Measurements from ENCODE around the gene UMPS. TPM values are rescaled to one million over a fixed set of nuclear protein-coding genes. Genes with fewer than 3 reads are reported as not detected.

UMPS gene
- total and polyA plus RNA-seq, 12 donors, result 3.1 to 14.4 (median 7.2) TPM

GRCh38 chr3:124731760-124732159, 1.5 kb downstream of the UMPS start:
- intact Hi-C loops (cut with DNase I), result no loop called here
- Histone ChIP-seq H3K36me3 (peaks cover 0 to 30% (median 12%) of the 10 kb centered on the region in 9 donors), H3K4me3 (peak overlapping the region in 1 of 10 donors; percentile 95), H3K4me1 (peaks cover 0 to 41% (median 19%) of the 10 kb centered on the region in 9 donors), H3K27ac (no peak overlapping the region), H3K27me3 (peaks cover 0 to 26% (median 0%) of the 10 kb centered on the region in 7 donors), H3K9me3 (no peaks in the 10 kb centered on the region)
- ATAC-seq, result no peak
- DNase-seq, result no peak
- WGBS, 2 donors, result 84 to 90% methylated on average over 4 of the region's 4 CpGs
- no peak for TF ChIP-seq CTCF (IDR thresholded peaks at IDR 0.05)

DNA sequence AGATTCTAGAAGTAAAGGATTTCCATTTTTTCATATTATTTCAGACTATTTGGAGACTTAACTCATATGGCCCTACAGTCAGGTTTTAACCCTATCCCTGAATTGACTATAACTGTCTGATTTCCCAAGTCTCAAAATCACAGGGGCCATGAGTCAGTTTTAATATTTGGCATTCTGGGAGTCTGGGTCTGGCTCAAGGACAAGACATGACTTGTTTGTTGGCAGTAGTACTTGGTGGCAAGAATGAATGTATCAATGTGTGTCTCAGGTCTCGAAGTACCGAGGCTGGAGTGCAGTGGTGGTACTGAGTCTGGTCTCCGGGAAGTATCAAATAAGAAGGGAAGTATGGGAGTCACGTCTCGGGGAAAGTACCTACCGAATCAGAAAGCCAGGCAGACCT, 10.8 kb downstream of the UMPS start:
- peaks cover 0 to 9% (median 0%) of the 10 kb centered on the region in 9 donors for H3K4me1 ChIP-seq
- no peak overlapping the region for H3K4me3 ChIP-seq
- no peaks in the 10 kb centered on the region for H3K27me3 ChIP-seq
- H3K27ac ChIP-seq, result no peak overlapping the region
- TF ChIP-seq CTCF (IDR thresholded peaks at IDR 0.05), result no peak
- ATAC-seq (peak in 1 of 8 donors; percentile 60), DNase-seq (no peak)
- intact Hi-C loops (cut with DNase I), result no loop called here
- no peaks in the 10 kb centered on the region for H3K9me3 ChIP-seq
- WGBS, 2 donors, result 89 to 92% methylated on average over 6 of the region's 6 CpGs
- peaks cover 0 to 100% (median 56%) of the 10 kb centered on the region in 9 donors for H3K36me3 ChIP-seq

DNA sequence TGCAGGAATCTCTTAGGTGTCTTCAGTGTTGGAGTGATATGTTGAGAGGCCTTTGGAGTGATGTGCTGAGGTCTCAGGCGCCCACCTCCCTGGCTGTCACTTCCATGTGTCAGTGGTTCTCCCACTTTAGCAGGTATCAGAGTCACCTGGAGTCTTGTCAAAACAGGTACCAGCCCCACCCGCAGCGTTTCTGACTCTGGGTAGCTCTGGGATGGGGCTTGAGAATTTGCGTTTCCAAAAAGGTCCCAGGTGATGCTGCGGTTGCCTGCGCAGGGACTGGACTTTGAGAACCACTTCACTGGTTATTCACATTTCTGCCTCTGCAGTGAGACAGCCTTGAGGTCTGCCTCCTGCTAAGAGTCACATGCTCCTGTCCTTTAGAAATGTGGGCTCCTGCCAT, 15.5 kb downstream of the UMPS start:
- intact Hi-C loops (cut with DNase I), result no loop called here
- Histone ChIP-seq H3K27me3 (no peaks in the 10 kb centered on the region), H3K4me3 (no peak overlapping the region), H3K36me3 (peaks cover 0 to 68% (median 35%) of the 10 kb centered on the region in 9 donors), H3K27ac (no peak overlapping the region), H3K4me1 (peaks cover 0 to 3% (median 0%) of the 10 kb centered on the region in 9 donors), H3K9me3 (no peaks in the 10 kb centered on the region)
- no peak for DNase-seq
- WGBS, 2 donors, result 95 to 99% methylated on average over 6 of the region's 6 CpGs
- TF ChIP-seq CTCF (IDR thresholded peaks at IDR 0.05), result no peak
- no peak for ATAC-seq

DNA sequence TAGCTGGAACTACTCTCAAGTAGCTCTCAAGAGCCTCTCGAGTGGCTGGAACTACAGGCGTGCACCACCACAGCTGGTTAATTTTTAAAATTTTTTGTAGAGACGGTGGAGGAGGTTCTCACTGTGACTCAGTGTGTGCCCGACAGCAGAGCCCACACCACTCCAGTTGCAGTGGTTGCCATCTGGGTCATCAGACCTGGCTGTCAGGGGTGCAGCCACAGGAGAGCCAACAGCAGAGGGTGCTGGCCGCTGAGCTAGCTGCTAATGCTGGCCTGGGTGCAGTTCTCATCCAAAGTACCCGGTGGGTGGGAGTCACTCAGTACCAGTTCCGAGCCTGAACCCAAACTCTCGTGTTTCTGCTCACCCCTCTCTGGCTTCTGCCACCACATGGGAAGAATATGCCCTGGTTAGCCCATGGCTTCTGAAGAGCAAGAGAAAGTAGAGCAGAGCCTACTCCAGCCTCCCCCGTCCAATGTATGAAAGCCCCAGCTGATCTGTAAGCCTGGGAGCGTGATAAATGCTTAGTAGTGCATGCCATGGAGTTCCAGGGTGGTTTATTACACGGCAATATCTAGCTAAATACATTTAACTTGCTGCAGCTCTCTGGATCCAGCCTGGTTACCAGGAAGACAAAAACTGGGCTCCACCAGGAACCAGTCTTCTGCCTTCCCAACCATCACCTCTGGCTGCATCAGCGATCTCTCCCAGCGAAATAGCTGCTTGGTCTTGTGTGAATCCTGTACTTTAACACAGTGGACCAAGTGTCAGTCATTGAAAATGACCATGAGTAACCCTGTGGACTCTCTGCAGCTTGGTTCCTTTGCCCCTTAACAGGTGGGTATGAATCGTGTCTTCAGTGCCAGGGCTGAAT, 17.1 kb downstream of the UMPS start:
- TF ChIP-seq CTCF (IDR thresholded peaks at IDR 0.05), result no peak
- no peak for DNase-seq
- peak in 2 of 8 donors; percentile 31 to 57 for ATAC-seq
- Histone ChIP-seq H3K4me3 (no peak overlapping the region), H3K27ac (no peak overlapping the region), H3K27me3 (no peaks in the 10 kb centered on the region), H3K36me3 (peaks cover 0 to 52% (median 21%) of the 10 kb centered on the region in 9 donors), H3K9me3 (no peaks in the 10 kb centered on the region), H3K4me1 (no peaks in the 10 kb centered on the region)
- WGBS, 2 donors, result 90 to 91% methylated on average over 14 of the region's 14 CpGs
- intact Hi-C loops (cut with DNase I), result no loop called here

Data from heart right ventricle (tissue), 16 donors.